HepG2 (cell line): ENCODE results near the gene MTHFD1. TPM values are rescaled to one million over a fixed set of nuclear protein-coding genes. Genes with fewer than 3 reads are reported as not detected.

Source experiments
- AGO2 ChIP-seq: fragments of 200-400 bp; formaldehyde crosslinking; optimal IDR thresholded peaks from 2 replicates; pipeline ENCODE3; 2017; ENCODE audit warnings: mild to moderate bottlenecking, low read depth, low read length, moderate library complexity
- HNF1A ChIP-seq, 2 experiments: sonication (generic) in 1 of 2; formaldehyde crosslinking in 1 of 2; IDR thresholded peaks; 2 replicates each; pipeline versions ENCODE4 v1.4.0 to v1.6.1; 2016 to 2020; ENCODE audit warnings: borderline replicate concordance in 1 of 2, low read depth in 1 of 2, mild to moderate bottlenecking in 1 of 2, missing genetic modification reagents in 1 of 2
- MAFK ChIP-seq, 2 experiments: IDR thresholded peaks in 1 of 2; conservative IDR thresholded peaks in 1 of 2; 2 replicates each; pipeline ENCODE4 v1.6.1; 2011; ENCODE audit warnings: improper control_type of control experiment in 2 of 2, low read length in 2 of 2
- MLXIP ChIP-seq: sonication (generic); formaldehyde crosslinking; IDR thresholded peaks from 2 replicates; pipeline ENCODE4 v1.9.0; 2021; ENCODE audit warnings: missing genetic modification reagents, borderline replicate concordance
- NR0B2 ChIP-seq: sonication (generic); formaldehyde crosslinking; IDR thresholded peaks from 2 replicates; pipeline ENCODE4 v1.4.0; 2020; ENCODE audit warnings: mild to moderate bottlenecking, missing genetic modification reagents
- PRMT3 ChIP-seq: sonication (generic); formaldehyde crosslinking; IDR thresholded peaks from 2 replicates; pipeline ENCODE4 v1.8.1; 2022; ENCODE audit warnings: low read depth, mild to moderate bottlenecking, moderate library complexity, missing genetic modification reagents, borderline replicate concordance
- SAP130 ChIP-seq: IDR thresholded peaks from 2 replicates; pipeline ENCODE4 v1.6.1; 2016; ENCODE audit warnings: low read depth
- SMAD1 ChIP-seq: sonication (generic); formaldehyde crosslinking; IDR thresholded peaks from 2 replicates; pipeline ENCODE4 v1.4.0; 2020; ENCODE audit warnings: missing genetic modification reagents, low read depth, mild to moderate bottlenecking, borderline replicate concordance
- SNAPC5 ChIP-seq: sonication (generic); formaldehyde crosslinking; IDR thresholded peaks from 2 replicates; pipeline ENCODE4 v1.8.1; 2023; ENCODE audit warnings: mild to moderate bottlenecking, missing genetic modification reagents, borderline replicate concordance
- ZFP36L1 ChIP-seq: sonication (generic); formaldehyde crosslinking; IDR thresholded peaks from 2 replicates; pipeline ENCODE4 v1.8.0; 2022; ENCODE audit warnings: mild to moderate bottlenecking, missing genetic modification reagents, moderate library complexity
- ZNF264 ChIP-seq: sonication (generic); formaldehyde crosslinking; IDR thresholded peaks from 2 replicates; pipeline ENCODE4 v1.4.0; 2020; ENCODE audit warnings: missing genetic modification reagents
- ZNF549 ChIP-seq: sonication (generic); formaldehyde crosslinking; IDR thresholded peaks from 2 replicates; pipeline ENCODE4 v1.5.0; 2020; ENCODE audit warnings: missing genetic modification reagents
- ZNF724P ChIP-seq: sonication (generic); formaldehyde crosslinking; IDR thresholded peaks from 2 replicates; pipeline ENCODE4 v1.8.0; 2022; ENCODE audit warnings: missing genetic modification reagents, borderline replicate concordance
- ZNF761 ChIP-seq: sonication (generic); formaldehyde crosslinking; conservative IDR thresholded peaks from 2 replicates; pipeline ENCODE4 v1.4.0; 2020; ENCODE audit warnings: mild to moderate bottlenecking, missing genetic modification reagents
- ZNF776 ChIP-seq: sonication (generic); formaldehyde crosslinking; IDR thresholded peaks from 2 replicates; pipeline ENCODE4 v1.4.0; 2020; ENCODE audit warnings: mild to moderate bottlenecking, missing genetic modification reagents
- ZSCAN25 ChIP-seq: sonication (generic); formaldehyde crosslinking; IDR thresholded peaks from 2 replicates; pipeline ENCODE4 v1.8.0; 2022; ENCODE audit warnings: mild to moderate bottlenecking, missing genetic modification reagents
- polyA plus RNA-seq, 8 experiments: library from polyadenylated mRNA; depleted of rRNA in 3 of 8; stranded (reverse) in 7 of 8; unstranded in 1 of 8; fragments of >200 nt; fragmentation: Illumina TruSeq in 4 of 8; extraction: Trizol in 4 of 8; gene quantifications; 2 replicates each; pipeline versions ENCODE4 v1.2.1 to v1.2.3, GENCODE V29; 2011 to 2016; ENCODE audit warnings: low read depth in 4 of 8, missing spikeins in 1 of 8, mixed read lengths in 1 of 8; ENCODE audit not compliant: insufficient read depth in 1 of 8
- total RNA-seq, 5 experiments: library from RNA; depleted of rRNA; stranded (reverse); fragments of >200 nt; fragmentation: Illumina TruSeq; extraction: Trizol; gene quantifications; 2 replicates each; pipeline ENCODE4 v1.2.3, GENCODE V29; 2016; ENCODE audit warnings: low read depth in 1 of 5
- TF ChIP-seq, protein P1 (sequence below): sonication (generic); formaldehyde crosslinking; IDR thresholded peaks from 2 replicates; pipeline ENCODE4 v1.5.0; 2020; ENCODE audit warnings: missing genetic modification reagents

MTHFD1 gene
- total and polyA plus RNA-seq, 2 of the 13 experiments (the other 11 are each of a cell fraction or from before 2014, with no cell fraction given) = 31.0 to 106 TPM

DNA sequence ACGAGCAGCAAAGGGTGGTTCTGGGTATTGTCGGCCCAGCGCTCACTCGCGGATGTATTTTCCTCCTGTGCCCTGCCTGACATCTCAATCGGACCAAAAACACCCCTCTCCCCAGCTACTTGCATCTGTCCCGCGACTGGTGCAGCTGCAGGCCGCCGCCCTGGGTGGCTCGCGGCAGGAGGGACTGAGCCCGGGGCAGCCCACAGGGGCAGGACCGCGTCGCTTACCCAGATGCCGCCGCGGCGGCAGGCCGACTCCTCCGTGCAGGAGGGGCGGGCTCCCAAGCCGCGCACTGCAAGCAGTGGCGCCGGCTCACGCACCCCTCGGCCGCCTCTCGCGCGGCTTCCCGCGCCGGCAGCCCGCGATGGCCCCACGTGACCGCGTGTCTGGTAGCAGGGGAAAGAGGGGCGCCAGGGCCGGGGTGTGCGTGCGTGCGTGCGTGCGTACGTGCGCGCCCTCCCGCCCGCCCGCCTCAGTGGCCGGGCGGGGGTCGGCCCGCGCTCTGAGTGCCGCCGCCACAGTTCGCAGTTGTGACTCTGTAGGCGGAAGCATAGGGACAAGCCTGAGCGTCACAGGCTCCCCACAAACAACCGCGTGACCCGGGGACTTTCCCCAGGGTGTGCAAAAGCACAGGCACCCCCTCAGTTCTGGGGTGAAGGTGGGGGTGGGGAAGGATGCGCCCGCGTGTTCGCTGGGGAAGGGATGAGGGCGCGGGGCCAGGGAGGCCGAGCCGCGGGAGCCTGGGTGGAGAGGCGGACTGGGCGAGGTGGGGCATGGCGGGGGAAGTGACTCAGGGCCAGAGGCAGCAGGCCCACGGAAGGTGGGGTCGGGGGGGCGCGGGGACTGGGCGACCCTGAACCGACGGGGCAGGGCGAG is 115.5 kb downstream of the MTHFD1 start, which contains the start of gene ZBTB25 (continued):
- peak; percentile 67; the same call in 1 of the 2 replicates for TF ChIP-seq ZNF724P
- TF ChIP-seq AGO2 = peak; percentile 60
- TF ChIP-seq ZFP36L1 (CRISPR knock-in tag) = peak; percentile 58; the same call in 1 of the 2 replicates
- TF ChIP-seq ZNF264 = peak; percentile 40; the same call in 1 of the 2 replicates
- TF ChIP-seq, protein P1, sequence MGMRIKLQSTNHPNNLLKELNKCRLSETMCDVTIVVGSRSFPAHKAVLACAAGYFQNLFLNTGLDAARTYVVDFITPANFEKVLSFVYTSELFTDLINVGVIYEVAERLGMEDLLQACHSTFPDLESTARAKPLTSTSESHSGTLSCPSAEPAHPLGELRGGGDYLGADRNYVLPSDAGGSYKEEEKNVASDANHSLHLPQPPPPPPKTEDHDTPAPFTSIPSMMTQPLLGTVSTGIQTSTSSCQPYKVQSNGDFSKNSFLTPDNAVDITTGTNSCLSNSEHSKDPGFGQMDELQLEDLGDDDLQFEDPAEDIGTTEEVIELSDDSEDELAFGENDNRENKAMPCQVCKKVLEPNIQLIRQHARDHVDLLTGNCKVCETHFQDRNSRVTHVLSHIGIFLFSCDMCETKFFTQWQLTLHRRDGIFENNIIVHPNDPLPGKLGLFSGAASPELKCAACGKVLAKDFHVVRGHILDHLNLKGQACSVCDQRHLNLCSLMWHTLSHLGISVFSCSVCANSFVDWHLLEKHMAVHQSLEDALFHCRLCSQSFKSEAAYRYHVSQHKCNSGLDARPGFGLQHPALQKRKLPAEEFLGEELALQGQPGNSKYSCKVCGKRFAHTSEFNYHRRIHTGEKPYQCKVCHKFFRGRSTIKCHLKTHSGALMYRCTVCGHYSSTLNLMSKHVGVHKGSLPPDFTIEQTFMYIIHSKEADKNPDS (CRISPR knock-in tag) = peak; percentile 64; the same call in 1 of the 2 replicates
- peak; percentile 85; the same call in 1 of the 2 replicates for TF ChIP-seq PRMT3 (CRISPR knock-in tag)
- peak; percentile 12; the same call in 1 of the 2 replicates for TF ChIP-seq ZNF549
- TF ChIP-seq SAP130 (CRISPR knock-in tag) = peak; percentile 60
- TF ChIP-seq SNAPC5 (CRISPR knock-in tag) = no peak
- no peak for TF ChIP-seq MAFK (conservative IDR thresholded peaks at IDR 0.05 in 1 of 2, IDR thresholded peaks at IDR 0.05 in 1 of 2; ENCODE audit: low read length in 2 of 2)
- TF ChIP-seq ZSCAN25 (CRISPR knock-in tag) = 0 out of 2 replicates have a peak, but pooled peaks have one; percentile 17
- no peak for TF ChIP-seq SMAD1 (CRISPR knock-in tag)
- peak; percentile 6 for TF ChIP-seq ZNF761 (CRISPR knock-in tag)
- no peak; the same call in 1 of the 2 replicates for TF ChIP-seq NR0B2
- TF ChIP-seq HNF1A (IDR thresholded peaks at IDR 0.05; ENCODE audit: low read depth) = no peak
- TF ChIP-seq HNF1A (CRISPR knock-in tag; IDR thresholded peaks at IDR 0.05; ENCODE audit: borderline replicate concordance) = peak; percentile 35; the same call in 1 of the 2 replicates
- peak; percentile 51; the same call in 1 of the 2 replicates for TF ChIP-seq ZNF776 (CRISPR knock-in tag)
- peak; percentile 76; the same call in 1 of the 2 replicates for TF ChIP-seq MLXIP (CRISPR knock-in tag)
